Ramos (cell line): Measurements from ENCODE around the gene COPA.
"Not testable (repeated sequence)": the region's sequence is repeated elsewhere in the genome, so short reads cannot be mapped to it uniquely, and the experiment has no call there.

ENCODE experiments used
- in situ Hi-C: fragments of 300-500 bp; cut with MboI; formaldehyde crosslinking; loops from one replicate; pipeline ENCODE4 v1.14.3; 2022; ENCODE audit warnings: low sequenced_read_pairs; ENCODE audit not compliant: unreplicated experiment

Gene COPA

GRCh38 chr1:160338580-160338979 lies 4.5 kb downstream of the COPA start:
- in situ Hi-C loops: no loop called here

GRCh38 chr1:160332516-160332915 lies 10.5 kb downstream of the COPA start:
- in situ Hi-C loops: no loop called here

GRCh38 chr1:160330119-160330518 lies 12.9 kb downstream of the COPA start:
- in situ Hi-C loops: no loop called here

- in situ Hi-C loops: no loop called here
Measured at GRCh38 chr1:160328184-160328583, 14.9 kb downstream of the COPA start.

GRCh38 chr1:160326418-160326817 lies 16.6 kb downstream of the COPA start:
- in situ Hi-C loops: no loop called here

- in situ Hi-C loops: no loop called here
Measured at GRCh38 chr1:160325252-160325651, 17.8 kb downstream of the COPA start.

- in situ Hi-C loops: no loop called here
Measured at GRCh38 chr1:160322831-160323230, 20.2 kb downstream of the COPA start.

- in situ Hi-C loops: no loop called here
Measured at GRCh38 chr1:160315359-160315758, 27.7 kb downstream of the COPA start.

GRCh38 chr1:160309571-160309970 lies 33.5 kb downstream of the COPA start:
- in situ Hi-C loops: no loop called here

- in situ Hi-C loops: no loop called here
Measured at GRCh38 chr1:160309185-160309557, 33.9 kb downstream of the COPA start.

GRCh38 chr1:160308451-160309184 lies 34.4 kb downstream of the COPA start:
- in situ Hi-C loops: no loop called here

GRCh38 chr1:160307118-160307791 lies 35.8 kb downstream of the COPA start:
- in situ Hi-C loops: no loop called here

GRCh38 chr1:160300173-160300572 lies 42.9 kb downstream of the COPA start:
- in situ Hi-C loops: no loop called here

- in situ Hi-C loops: no loop called here
Measured at GRCh38 chr1:160296036-160296435, 47.0 kb downstream of the COPA start.

- in situ Hi-C loops: loop anchor here (5.0 kb wide), 2 partner anchors 101 to 186 kb away; partner anchors contain the start of gene CASQ1
Measured at GRCh38 chr1:160293020-160293968, 49.8 kb downstream of the COPA start.

GRCh38 chr1:160291248-160292220 lies 51.5 kb downstream of the COPA start:
- in situ Hi-C loops: loop anchor here (5.0 kb wide), 2 partner anchors 99 to 184 kb away; partner anchors contain the start of gene CASQ1

GRCh38 chr1:160287769-160288168 lies 55.3 kb downstream of the COPA start:
- in situ Hi-C loops: not testable (repeated sequence)

- in situ Hi-C loops: no loop called here
Measured at GRCh38 chr1:160285506-160285905, 57.5 kb downstream of the COPA start.

- in situ Hi-C loops: no loop called here
Measured at GRCh38 chr1:160284782-160285344, 58.2 kb downstream of the COPA start, which contains the start of gene PEX19. PEX19 (minus strand) TSS chr1:160285133; CDS start chr1:160285124, 9 bp downstream.
